Neuron (in vitro differentiated cells): Measurements from ENCODE around the gene UGT1A10.
"Not testable (repeated sequence)": the region's sequence is repeated elsewhere in the genome, so short reads cannot be mapped to it uniquely, and the experiment has no call there.

Source experiments
- H2AFZ ChIP-seq: one replicate; pipeline ENCODE4 v1.6.1; 2013; ENCODE audit warnings: low read depth, mild to moderate bottlenecking, inconsistent platforms, low read length, moderate library complexity
- H3K27me3 ChIP-seq: one replicate; pipeline ENCODE4 v1.6.1; 2013; ENCODE audit warnings: low read length; ENCODE audit not compliant: insufficient read depth
- H3K36me3 ChIP-seq: one replicate; pipeline ENCODE4 v1.6.1; 2013; ENCODE audit warnings: low read length; ENCODE audit not compliant: insufficient read depth
- H3K4me1 ChIP-seq: one replicate; pipeline ENCODE4 v1.6.1; 2013; ENCODE audit warnings: low read length; ENCODE audit not compliant: insufficient read depth
- H3K4me3 ChIP-seq: 2 replicates; pipeline ENCODE4 v1.5.1; 2013; ENCODE audit warnings: mild to moderate bottlenecking, low read length, moderate library complexity
- H3K9me3 ChIP-seq: one replicate; pipeline ENCODE4 v1.6.1; 2013; ENCODE audit warnings: low read length

Gene UGT1A10

DNA sequence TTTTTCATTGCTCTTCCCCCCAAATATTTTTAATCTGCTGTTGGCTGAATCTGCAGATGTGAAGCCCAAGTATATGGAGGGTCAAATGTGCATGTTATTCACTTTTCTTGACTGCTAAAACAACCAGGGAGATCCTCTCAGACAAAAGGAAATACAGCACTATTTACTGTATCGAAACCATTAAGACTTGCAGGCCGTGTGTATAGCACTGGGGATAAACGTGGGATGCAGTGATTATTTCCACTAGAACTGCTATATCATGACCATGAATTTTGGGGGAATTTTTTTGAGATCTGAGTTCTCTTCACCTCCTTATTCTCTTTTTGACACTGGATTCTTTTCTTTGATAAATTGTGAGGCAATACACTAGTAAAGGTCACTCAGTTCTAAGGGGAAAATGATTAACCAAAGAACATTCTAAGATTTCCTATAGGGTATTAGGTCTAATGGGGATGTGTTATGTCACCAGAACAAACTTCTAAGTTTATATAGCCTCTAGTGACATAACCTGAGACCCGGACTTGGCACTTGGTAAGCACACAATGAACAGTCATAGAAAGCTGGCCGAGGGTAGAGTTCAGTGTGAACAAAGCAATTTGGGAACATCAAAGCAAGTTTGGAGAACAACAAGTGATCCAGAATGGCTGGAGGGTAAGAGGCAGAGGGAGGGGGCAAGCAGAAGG lies 109.0 kb downstream of the UGT1A10 start:
- no peak overlapping the region for H2AFZ ChIP-seq
- H3K4me3 ChIP-seq = no peak overlapping the region
- H3K9me3 ChIP-seq = peaks cover 5% of the 10 kb centered on the region
- H3K4me1 ChIP-seq = no peaks in the 10 kb centered on the region
- H3K36me3 ChIP-seq = no peaks in the 10 kb centered on the region
- H3K27me3 ChIP-seq = no peaks in the 10 kb centered on the region

DNA sequence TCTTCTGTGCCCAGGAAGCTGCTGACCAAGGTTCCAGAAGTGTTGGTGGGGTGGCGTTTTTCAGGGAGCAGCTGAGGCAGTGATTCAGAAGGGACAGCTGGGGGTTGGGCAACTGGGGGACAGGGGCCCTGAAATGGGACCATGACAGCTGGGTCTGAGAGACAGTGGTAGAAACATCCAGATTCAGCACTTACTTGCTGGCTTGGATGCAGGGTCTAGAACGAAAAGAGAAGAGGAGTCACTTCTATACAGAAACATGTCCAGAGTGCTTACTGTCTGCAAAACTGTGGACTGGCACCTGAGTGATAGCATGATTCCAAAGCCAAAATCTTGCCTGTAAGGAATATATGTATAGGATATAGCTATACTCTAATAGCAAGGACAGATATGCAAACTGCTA lies 109.6 kb downstream of the UGT1A10 start:
- H3K4me3 ChIP-seq, H2AFZ ChIP-seq, H3K4me1 ChIP-seq, H3K36me3 ChIP-seq, H3K27me3 ChIP-seq, H3K9me3 ChIP-seq: not testable (repeated sequence)

DNA sequence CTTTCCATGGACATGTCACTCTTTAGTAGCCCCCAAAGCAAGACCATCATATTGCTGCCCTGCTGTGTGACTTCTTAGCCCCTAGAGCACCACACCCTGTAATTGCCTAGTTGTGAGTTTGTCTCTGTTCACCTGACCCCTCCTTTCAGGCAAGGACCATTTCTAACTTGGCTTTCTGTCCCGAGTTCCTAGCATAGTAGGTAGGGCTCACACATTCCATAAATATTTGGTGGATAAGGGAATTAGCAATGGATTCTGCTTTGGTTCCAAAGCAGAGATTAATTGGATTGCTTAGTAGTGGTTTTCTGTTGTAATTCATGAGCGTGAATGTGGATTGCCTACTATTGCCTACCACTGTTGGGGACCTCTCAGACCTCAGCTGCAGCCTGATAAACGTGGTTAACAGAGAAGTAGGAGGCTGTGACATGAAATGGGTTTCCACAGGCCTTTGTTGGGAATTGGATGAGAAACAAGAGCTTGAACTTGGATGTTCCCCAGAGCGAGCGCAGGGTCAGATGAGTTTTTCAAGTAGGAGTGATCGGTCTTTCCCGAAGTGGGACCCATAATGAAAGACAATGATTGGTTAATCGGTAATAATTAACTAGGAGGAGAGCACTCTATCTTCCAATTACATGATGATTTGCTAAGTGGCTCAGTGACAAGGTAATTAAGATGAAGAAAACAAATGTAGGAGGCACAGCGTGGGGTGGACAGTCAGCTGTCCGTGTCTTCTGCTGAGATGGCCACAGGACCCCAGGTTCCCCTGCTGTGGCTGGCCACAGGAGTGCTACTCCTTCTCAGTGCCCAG lies 110.4 kb downstream of the UGT1A10 start:
- no peak overlapping the region for H2AFZ ChIP-seq
- H3K4me1 ChIP-seq = no peaks in the 10 kb centered on the region
- no peak overlapping the region for H3K4me3 ChIP-seq

DNA sequence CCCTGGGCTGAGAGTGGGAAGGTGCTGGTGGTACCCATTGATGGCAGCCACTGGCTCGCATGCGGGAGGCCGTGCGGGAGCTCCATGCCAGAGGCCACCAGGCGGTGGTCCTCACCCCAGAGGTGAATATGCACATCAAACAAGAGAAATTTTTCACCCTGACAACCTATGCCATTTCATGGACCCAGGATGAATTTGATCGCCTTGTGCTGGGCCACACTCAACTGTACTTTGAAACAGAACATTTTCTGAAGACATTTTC lies 111.0 kb downstream of the UGT1A10 start:
- H3K4me3 ChIP-seq = no peak overlapping the region
- no peaks in the 10 kb centered on the region for H3K4me1 ChIP-seq
- peaks cover 10% of the 10 kb centered on the region for H3K9me3 ChIP-seq
- no peaks in the 10 kb centered on the region for H3K27me3 ChIP-seq
- H2AFZ ChIP-seq = no peak overlapping the region
- no peaks in the 10 kb centered on the region for H3K36me3 ChIP-seq

More for the DNA sequence above, 110.4 kb downstream of the UGT1A10 start:
- H3K9me3 ChIP-seq = peaks cover 10% of the 10 kb centered on the region
- no peaks in the 10 kb centered on the region for H3K27me3 ChIP-seq
- no peaks in the 10 kb centered on the region for H3K36me3 ChIP-seq

DNA sequence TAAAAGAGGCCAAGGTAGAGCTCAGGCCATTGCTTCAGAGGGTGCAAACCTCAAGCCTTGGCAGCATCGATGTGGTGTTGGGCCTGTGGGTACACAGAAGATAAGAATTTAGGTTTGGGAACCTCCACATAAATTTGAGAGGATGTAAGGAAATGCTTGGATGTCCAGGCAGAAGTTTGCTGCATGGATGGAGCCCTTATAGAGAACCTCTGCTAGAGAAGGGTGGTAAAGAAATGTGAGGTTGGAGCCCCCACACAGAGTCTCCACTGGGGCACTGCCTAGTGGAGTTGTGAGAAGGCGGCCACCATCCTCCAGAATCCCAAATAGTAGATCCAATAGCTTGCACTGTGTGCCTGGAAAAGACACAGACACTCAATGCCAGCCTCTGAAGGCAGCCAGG lies 114.4 kb downstream of the UGT1A10 start:
- H2AFZ ChIP-seq, H3K4me1 ChIP-seq, H3K27me3 ChIP-seq, H3K36me3 ChIP-seq, H3K4me3 ChIP-seq: not testable (repeated sequence)
- H3K9me3 ChIP-seq = peaks cover 11% of the 10 kb centered on the region

DNA sequence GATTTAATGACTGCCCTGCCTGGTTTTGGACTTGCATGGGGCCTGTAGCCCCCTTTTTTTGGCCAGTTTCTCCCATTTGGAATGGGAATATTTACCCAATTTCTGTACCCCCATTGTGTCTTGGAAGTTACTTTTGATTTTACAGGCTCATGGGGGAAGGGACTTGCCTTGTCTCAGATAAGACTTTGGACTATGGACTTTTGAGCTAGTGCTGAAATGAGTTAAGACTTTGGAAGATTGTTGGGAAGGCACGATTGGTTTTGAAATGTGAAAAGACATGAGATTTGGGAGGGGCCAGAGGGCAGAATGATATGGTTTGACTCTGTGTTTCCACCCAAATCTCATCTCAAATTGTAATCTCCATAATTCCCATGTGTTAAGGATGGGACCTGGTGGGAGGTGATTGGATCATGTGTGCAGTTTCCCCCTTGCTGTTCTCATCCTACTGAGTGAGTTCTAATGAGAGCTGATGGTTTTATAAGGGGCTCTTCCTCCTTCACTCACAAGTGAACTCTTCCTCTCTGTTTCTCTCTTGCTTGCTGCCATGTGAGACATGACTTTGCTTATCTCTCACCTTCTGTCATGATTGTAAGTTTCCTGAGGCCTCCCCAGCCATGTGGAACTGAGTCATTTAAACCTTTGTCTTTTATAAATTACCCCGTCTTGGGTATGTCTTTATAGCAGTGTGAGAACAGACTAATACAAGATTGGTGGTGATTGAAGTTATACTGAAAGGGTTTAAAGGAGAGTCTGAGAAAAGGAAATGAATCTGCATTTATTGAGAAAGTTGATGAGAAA lies 115.2 kb downstream of the UGT1A10 start:
- H3K4me1 ChIP-seq, H2AFZ ChIP-seq, H3K36me3 ChIP-seq, H3K4me3 ChIP-seq, H3K27me3 ChIP-seq: not testable (repeated sequence)
- peaks cover 11% of the 10 kb centered on the region for H3K9me3 ChIP-seq

DNA sequence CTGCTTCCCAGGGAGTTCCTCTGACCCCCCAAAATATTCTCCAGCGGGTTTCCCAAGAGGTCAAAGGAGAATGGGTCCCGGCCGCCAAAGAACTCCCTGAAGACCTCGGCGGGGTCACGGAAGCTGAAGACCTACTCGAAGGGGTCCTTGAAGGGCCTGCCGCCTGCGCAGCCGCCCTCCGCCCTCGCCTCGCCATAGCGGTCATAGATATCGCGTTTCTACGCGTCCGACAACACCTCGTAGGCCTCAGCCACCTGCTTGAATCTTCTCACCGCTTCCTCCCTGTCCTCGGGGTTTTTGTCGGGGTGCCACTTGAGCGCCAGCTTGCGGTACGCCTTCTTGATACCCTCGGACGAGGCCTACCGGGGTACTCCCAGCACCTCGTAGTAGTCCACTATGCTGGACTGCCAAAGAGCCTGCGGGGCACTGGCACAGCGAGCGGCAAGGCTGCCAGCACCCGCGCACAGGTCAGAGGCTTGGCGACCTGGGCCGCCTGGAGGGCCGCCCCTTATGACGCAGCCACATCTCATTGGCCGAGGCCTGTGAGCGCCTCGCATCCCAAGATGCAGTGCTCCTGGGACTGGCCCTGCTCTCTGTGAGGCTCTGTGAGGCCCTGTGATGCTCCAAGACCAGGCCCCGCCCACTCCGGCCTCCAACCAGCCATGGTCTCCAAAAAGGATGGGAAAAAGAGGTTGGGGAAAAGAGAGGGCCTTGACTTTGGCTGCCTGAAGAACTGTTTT lies 118.8 kb downstream of the UGT1A10 start:
- H3K9me3 ChIP-seq = peaks cover 11% of the 10 kb centered on the region
- H3K27me3 ChIP-seq = no peaks in the 10 kb centered on the region
- no peak overlapping the region for H3K4me3 ChIP-seq
- no peaks in the 10 kb centered on the region for H3K36me3 ChIP-seq
- H2AFZ ChIP-seq = no peak overlapping the region
- peaks cover 8% of the 10 kb centered on the region for H3K4me1 ChIP-seq

DNA sequence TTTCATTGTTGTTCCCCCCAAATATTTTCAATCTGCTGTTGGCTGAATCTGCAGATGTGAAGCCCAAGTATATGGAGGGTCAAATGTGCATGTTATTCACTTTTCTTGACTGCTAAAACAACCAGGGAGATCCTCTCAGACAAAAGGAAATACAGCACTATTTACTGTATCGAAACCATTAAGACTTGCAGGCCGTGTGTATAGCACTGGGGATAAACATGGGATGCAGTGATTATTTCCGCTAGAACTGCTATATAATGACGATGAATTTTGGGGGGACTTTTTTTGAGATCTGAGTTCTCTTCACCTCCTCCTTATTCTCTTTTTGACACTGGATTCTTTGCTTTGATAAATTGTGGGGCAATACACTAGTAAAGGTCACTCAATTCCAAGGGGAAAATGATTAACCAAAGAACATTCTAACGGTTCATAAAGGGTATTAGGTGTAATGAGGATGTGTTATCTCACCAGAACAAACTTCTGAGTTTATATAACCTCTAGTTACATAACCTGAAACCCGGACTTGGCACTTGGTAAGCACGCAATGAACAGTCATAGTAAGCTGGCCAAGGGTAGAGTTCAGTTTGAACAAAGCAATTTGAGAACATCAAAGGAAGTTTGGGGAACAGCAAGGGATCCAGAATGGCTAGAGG lies 120.3 kb downstream of the UGT1A10 start:
- Histone ChIP-seq H3K4me3 (no peak overlapping the region), H3K9me3 (peaks cover 7% of the 10 kb centered on the region), H3K36me3 (no peaks in the 10 kb centered on the region), H2AFZ (no peak overlapping the region), H3K4me1 (peaks cover 8% of the 10 kb centered on the region), H3K27me3 (no peaks in the 10 kb centered on the region)

DNA sequence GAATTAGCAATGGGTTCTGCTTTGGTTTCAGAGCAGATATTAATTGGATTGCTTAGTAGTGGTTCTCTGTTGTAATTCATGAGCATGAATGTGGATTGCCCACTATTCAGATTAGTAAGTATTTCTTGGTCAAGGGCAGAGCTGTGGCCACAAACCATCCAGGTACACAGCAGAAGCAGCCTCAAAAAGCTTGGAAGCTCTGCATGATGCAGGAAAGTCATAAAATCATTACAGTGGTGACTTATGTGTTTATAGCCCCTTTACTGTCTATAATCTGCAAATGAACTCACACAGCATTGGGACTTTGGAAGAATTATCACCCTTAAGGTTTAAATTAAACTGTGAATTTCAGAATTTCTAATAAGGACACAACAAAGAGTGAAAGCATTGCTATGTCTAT lies 121.9 kb downstream of the UGT1A10 start:
- H2AFZ ChIP-seq = no peak overlapping the region
- peaks cover 1% of the 10 kb centered on the region for H3K4me1 ChIP-seq
- H3K9me3 ChIP-seq = peaks cover 7% of the 10 kb centered on the region
- no peaks in the 10 kb centered on the region for H3K27me3 ChIP-seq
- H3K36me3 ChIP-seq = no peaks in the 10 kb centered on the region
- H3K4me3 ChIP-seq = no peak overlapping the region

DNA sequence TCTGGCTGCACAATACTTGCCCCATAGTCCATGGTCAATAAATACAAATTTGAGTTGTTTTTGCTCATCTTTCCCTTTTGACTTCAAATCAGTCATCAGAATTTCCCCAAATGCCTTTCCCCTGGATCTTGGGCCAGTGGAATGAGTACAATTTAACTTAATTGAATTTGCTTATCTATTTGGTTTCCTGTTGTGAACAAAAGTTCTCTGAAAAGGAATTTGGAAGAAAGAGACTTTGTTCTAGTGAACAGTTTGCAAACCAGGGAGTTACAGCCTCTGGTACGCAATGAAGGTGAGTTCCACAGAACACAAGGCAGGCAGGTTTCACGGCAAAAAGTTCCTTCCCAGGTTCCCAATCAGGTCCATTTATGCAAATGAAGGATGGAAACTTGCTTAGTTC lies 122.6 kb downstream of the UGT1A10 start:
- H3K4me3 ChIP-seq = no peak overlapping the region
- no peaks in the 10 kb centered on the region for H3K27me3 ChIP-seq
- no peaks in the 10 kb centered on the region for H3K36me3 ChIP-seq
- H3K4me1 ChIP-seq = no peaks in the 10 kb centered on the region
- H2AFZ ChIP-seq = no peak overlapping the region
- H3K9me3 ChIP-seq = peaks cover 7% of the 10 kb centered on the region

DNA sequence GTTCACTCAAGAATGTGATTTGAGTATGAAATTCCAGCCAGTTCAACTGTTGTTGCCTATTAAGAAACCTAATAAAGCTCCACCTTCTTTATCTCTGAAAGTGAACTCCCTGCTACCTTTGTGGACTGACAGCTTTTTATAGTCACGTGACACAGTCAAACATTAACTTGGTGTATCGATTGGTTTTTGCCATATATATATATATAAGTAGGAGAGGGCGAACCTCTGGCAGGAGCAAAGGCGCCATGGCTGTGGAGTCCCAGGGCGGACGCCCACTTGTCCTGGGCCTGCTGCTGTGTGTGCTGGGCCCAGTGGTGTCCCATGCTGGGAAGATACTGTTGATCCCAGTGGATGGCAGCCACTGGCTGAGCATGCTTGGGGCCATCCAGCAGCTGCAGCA lies 123.8 kb downstream of the UGT1A10 start, which contains the start of gene UGT1A1:
UGT1A1 (plus strand) TSS at position 228 of the 400 bp plus-strand sequence; CDS start at position 246, 18 bp downstream.
- no peak within 1 kb of the TSS for H3K4me3 ChIP-seq
- H3K27me3 ChIP-seq = no peaks in the 10 kb centered on the region
- no peaks in the 10 kb centered on the region for H3K4me1 ChIP-seq
- peaks cover 4% of the 10 kb centered on the region for H3K9me3 ChIP-seq
- H2AFZ ChIP-seq = no peak within 1 kb of the TSS
- H3K36me3 ChIP-seq = no peaks in the 10 kb centered on the region

DNA sequence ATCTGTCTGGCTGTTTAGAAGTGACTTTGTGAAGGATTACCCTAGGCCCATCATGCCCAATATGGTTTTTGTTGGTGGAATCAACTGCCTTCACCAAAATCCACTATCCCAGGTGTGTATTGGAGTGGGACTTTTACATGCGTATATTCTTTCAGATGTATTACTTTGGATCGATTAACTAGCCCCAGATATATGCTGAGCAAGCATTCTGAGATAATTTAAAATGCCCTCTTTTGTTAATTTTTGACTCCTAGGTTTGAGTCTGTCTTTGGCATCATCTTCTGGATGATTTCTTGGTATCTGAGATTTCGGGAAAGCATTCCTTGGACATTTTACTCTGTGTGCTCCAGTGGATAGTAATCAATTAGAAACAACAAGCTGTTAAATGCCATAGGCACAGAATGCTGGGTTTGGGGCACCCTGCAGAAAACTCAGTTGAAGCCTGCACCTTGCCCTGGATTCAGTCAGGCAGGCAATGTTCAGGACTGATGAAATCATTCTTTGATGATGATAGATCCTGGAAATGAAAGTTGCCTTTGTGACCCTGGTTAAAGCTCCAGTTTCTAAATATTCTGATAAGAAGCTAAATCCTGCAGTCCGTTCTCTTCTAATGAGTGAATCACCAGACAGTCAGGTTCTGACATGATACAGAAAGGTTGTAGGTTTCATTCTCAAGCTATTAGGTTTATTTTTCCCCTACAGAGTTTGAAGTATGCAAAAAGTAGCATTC lies 125.0 kb downstream of the UGT1A10 start:
- Histone ChIP-seq H3K9me3 (peaks cover 2% of the 10 kb centered on the region), H3K27me3 (no peaks in the 10 kb centered on the region), H3K4me1 (no peaks in the 10 kb centered on the region), H3K36me3 (no peaks in the 10 kb centered on the region), H2AFZ (no peak overlapping the region), H3K4me3 (no peak overlapping the region)
